Tibial nerve (tissue), 4 donors: ENCODE data around the gene SMIM41. TPM values are rescaled to one million over a fixed set of nuclear protein-coding genes. Genes with fewer than 3 reads are reported as not detected.

Experiments used
- DNase-seq, 2 donors: peaks; one replicate each; pipeline ENCODE4 v3.0.0-alpha.2; 2019; ENCODE audit warnings: low spot score in 2 of 2
- H3K27ac ChIP-seq, 4 donors: fragments of 200-600 bp; sonication (generic) in 3 of 4; one replicate each; pipeline ENCODE4 v1.5.1; 2017 to 2019; ENCODE audit warnings: mild to moderate bottlenecking in 1 of 4
- H3K27me3 ChIP-seq, 2 donors: fragments of 200-600 bp; sonication (generic) in 1 of 2; one replicate each; pipeline versions ENCODE4 v1.5.1 to v1.6.0; 2017 to 2019
- H3K36me3 ChIP-seq, 3 donors: fragments of 200-600 bp; sonication (generic); one replicate each; pipeline ENCODE4 v1.5.1; 2018 to 2019
- H3K4me1 ChIP-seq, 4 donors: fragments of 200-600 bp; sonication (generic) in 3 of 4; one replicate each; pipeline ENCODE4 v1.5.1; 2017 to 2019
- H3K4me3 ChIP-seq, 4 donors: fragments of 200-600 bp; sonication (generic) in 3 of 4; one replicate each; pipeline ENCODE4 v1.5.1; 2017 to 2019; ENCODE audit warnings: mild to moderate bottlenecking in 1 of 4, moderate library complexity in 1 of 4
- H3K9me3 ChIP-seq, 4 donors: fragments of 200-600 bp; sonication (generic) in 3 of 4; one replicate each; pipeline ENCODE4 v1.5.1; 2017 to 2019
- CTCF ChIP-seq, 5 experiments: fragments of 200-600 bp in 3 of 5; fragments of 450-650 bp in 2 of 5; sonication (generic) in 3 of 5; IDR thresholded peaks; one replicate each; pipeline ENCODE4 v1.5.1; 2016 to 2019; ENCODE audit warnings: antibody characterized with exemption in 5 of 5, mild to moderate bottlenecking in 3 of 5, moderate library complexity in 2 of 5
- EP300 ChIP-seq, 2 donors: sonication (generic); formaldehyde crosslinking; IDR thresholded peaks; one replicate each; pipeline ENCODE4 v1.6.1; 2017; ENCODE audit warnings: antibody characterized with exemption in 2 of 2, mild to moderate bottlenecking in 1 of 2
- POLR2A ChIP-seq, 2 donors: fragments of 450-650 bp; IDR thresholded peaks; one replicate each; pipeline ENCODE4 v1.6.1; 2017; ENCODE audit warnings: antibody characterized with exemption in 2 of 2, mild to moderate bottlenecking in 2 of 2, moderate library complexity in 2 of 2
- WGBS, 2 donors: methylation state at CpG; one replicate each; pipeline ENCODE4 v1.1.5; 2018; 5-methylcytosine and 5-hydroxymethylcytosine counted together
- total RNA-seq, 4 donors: library from RNA; depleted of rRNA; stranded (reverse); fragments of >200 nt; gene quantifications; one replicate each; pipeline ENCODE4 v1.1.0, GENCODE V29; 2016

Gene SMIM41
- total RNA-seq, 4 donors from 2014 or later, result 16.5 to 78.7 (median 39.3) TPM

GRCh38 chr12:52147367-52147963 is 68.0 kb downstream of the SMIM41 start:
- Histone ChIP-seq H3K27me3 (peaks cover 0 to under 1% of the 10 kb centered on the region in 2 donors), H3K9me3 (no peaks in the 10 kb centered on the region), H3K36me3 (no peaks in the 10 kb centered on the region), H3K27ac (peak overlapping the region; percentile 71 to 91 (median 84)), H3K4me3 (no peak overlapping the region), H3K4me1 (peaks cover 0 to 57% (median 39%) of the 10 kb centered on the region in 4 donors)
- WGBS, 2 donors, result 33 to 46% methylated on average over 4 to 16 of the region's 17 CpGs
- DNase-seq, result peak; percentile 73 to 81
- TF ChIP-seq POLR2A (IDR thresholded peaks at IDR 0.05), result peak in 1 of 2 donors; percentile 20
- TF ChIP-seq EP300 (IDR thresholded peaks at IDR 0.05), result peak in 1 of 2 donors; percentile 82
- no peak for TF ChIP-seq CTCF (IDR thresholded peaks at IDR 0.05)

- Histone ChIP-seq H3K4me3 (no peak overlapping the region), H3K9me3 (no peaks in the 10 kb centered on the region), H3K4me1 (peaks cover 0 to 62% (median 41%) of the 10 kb centered on the region in 4 donors), H3K27ac (peak overlapping the region; percentile 71 to 91 (median 84)), H3K36me3 (no peaks in the 10 kb centered on the region), H3K27me3 (peaks cover 0 to 2% of the 10 kb centered on the region in 2 donors)
- TF ChIP-seq EP300 (IDR thresholded peaks at IDR 0.05), result no peak
- TF ChIP-seq POLR2A (IDR thresholded peaks at IDR 0.05), result no peak
- no peak for TF ChIP-seq CTCF (IDR thresholded peaks at IDR 0.05)
- WGBS, 2 donors, result 92 to 94% methylated on average over 9 of the region's 10 CpGs
- no peak for DNase-seq
Observed at GRCh38 chr12:52147964-52148463, 68.5 kb downstream of the SMIM41 start.

GRCh38 chr12:52148464-52149181 is 69.1 kb downstream of the SMIM41 start:
- DNase-seq, result no peak
- H3K27me3 ChIP-seq, result peaks cover 0 to 2% of the 10 kb centered on the region in 2 donors
- 89% methylated on average over 3 to 12 of the region's 14 CpGs for WGBS, 2 donors

GRCh38 chr12:52149182-52149641 is 69.7 kb downstream of the SMIM41 start:
- Histone ChIP-seq H3K4me1 (peaks cover 0 to 64% (median 41%) of the 10 kb centered on the region in 4 donors), H3K36me3 (no peaks in the 10 kb centered on the region), H3K27ac (peak overlapping the region in 3 of 4 donors; percentile 78 to 91 (median 91)), H3K27me3 (peaks cover 0 to 2% of the 10 kb centered on the region in 2 donors), H3K4me3 (no peak overlapping the region), H3K9me3 (no peaks in the 10 kb centered on the region)
- 54 to 61% methylated on average over 6 of the region's 6 CpGs for WGBS, 2 donors
- DNase-seq, result no peak
- TF ChIP-seq CTCF (IDR thresholded peaks at IDR 0.05) (no peak), POLR2A (IDR thresholded peaks at IDR 0.05) (no peak)

More at GRCh38 chr12:52148464-52149181, 69.1 kb downstream of the SMIM41 start:
- Histone ChIP-seq H3K4me1 (peaks cover 0 to 64% (median 41%) of the 10 kb centered on the region in 4 donors), H3K9me3 (no peaks in the 10 kb centered on the region), H3K36me3 (no peaks in the 10 kb centered on the region), H3K4me3 (no peak overlapping the region), H3K27ac (peak overlapping the region; percentile 71 to 91 (median 84))
- TF ChIP-seq POLR2A (IDR thresholded peaks at IDR 0.05) (no peak), CTCF (IDR thresholded peaks at IDR 0.05) (no peak)
